ENCODE results near the gene FAM210A.

Gene FAM210A

DNA sequence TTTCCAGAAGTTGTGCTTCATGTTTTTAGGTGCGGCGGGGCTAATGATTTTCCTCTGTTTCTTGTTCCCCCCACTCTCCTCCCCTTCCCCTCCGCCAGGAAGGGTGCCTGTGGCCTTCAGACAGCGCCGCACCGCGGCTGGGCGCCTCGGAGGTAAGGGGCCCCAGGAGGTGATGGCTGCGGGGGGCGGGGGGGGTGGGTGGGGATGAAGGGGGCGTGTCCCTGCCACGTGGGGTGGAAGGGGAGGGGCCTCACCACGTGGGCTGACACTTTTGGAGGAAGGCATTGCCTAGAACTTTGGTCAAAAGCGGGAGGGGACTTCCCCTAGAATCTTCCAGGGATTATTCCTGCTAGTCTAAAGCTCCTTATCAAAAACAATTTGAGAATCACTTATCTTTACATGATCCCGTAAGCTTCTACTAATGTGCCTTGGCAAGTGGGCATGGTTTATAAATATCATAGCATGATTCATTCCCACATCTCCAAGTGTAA is 83.1 kb downstream of the FAM210A start:
- no peak for DNase-seq

DNA sequence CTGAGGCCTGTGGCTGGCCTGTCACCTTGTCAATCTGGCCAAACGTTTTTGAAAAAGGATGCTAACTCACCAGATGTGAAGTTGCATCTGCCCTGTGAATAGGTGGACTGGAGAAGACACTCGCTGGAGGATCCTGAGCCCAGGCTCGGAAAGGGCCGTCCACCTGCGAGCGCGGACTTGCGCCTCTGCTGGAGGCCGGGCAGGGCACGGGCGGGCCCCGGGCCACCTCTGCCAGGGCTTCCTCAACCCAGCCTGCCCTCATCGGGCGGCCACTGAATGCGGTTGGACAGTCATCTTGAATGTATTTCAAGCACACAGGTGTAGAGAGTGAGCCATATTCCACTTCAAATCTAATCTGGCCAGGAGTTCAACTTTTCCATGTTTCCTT is 83.9 kb downstream of the FAM210A start:
- DNase-seq: no peak

DNA sequence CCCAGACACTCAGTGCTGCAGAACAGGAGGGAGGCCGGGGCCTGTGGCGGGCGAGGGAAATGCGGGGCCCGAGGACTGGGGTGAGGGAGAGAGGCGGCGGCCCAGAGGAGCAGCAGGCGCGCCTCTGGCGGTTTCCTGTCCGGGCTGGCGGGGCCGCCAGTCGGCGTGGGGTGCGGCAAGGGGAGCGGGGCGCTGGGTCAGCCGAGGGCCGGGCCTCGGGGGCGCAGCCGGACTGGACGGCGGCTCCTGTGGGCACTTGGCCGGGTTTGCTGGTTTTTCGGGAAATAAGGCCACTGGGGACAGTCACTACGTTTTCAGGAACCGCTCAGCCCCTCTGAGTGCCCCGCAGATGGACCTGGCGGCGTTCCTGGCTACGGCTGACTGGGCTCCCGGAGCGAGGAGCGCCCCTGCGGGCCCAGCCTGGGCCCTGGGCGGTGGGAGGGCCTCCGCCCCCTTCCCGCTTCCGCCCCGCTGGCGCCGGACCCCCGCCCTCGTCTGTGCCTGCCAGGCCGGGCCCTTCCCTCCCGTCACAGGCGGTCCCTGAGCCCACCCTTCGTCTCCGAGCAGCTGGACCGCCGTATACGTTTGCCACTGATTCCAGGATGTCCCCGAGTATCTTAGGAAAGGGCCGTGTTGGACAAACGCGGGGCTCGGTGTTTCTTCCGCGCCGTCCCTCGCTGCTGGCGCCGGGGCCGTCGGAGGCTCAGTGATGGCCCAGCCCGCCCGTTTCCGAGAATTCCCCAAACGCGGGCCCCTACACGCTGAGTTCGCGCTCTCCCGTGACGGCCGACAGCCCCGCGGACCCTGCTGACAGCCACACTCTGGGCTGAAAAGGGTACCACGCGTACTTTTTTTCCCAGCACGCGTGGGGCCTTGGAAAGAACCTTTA is 84.6 kb downstream of the FAM210A start:
- no peak for DNase-seq

DNA sequence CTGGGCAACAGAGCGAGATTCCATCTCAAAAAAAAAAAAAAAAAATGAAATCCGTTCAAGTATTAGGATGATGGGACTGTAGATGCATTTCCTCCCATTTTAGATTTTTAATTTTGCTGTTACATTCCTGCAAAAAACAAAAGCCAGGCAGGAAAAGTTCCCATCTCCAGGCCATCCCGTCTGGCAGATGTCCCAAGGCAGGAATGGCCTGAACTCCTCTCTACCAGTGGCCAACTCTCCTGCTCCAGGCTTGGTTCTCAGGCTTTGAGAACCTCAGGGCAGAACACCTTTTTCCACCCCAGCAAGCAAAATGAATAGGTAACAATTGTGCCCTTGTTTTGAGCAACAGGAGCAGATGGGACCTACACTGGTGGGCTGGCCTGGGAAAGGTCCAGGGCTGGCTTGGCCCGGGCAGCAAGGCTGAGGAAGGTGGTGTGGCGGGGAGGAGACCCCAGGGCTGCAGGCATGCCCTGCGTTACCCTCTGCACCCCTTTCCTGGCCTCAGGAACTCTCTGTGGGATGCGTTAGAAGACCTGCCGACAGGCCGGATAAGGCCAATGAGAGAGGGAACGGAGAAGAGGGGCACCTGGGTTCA is 86.0 kb downstream of the FAM210A start:
- DNase-seq: no peak

DNA sequence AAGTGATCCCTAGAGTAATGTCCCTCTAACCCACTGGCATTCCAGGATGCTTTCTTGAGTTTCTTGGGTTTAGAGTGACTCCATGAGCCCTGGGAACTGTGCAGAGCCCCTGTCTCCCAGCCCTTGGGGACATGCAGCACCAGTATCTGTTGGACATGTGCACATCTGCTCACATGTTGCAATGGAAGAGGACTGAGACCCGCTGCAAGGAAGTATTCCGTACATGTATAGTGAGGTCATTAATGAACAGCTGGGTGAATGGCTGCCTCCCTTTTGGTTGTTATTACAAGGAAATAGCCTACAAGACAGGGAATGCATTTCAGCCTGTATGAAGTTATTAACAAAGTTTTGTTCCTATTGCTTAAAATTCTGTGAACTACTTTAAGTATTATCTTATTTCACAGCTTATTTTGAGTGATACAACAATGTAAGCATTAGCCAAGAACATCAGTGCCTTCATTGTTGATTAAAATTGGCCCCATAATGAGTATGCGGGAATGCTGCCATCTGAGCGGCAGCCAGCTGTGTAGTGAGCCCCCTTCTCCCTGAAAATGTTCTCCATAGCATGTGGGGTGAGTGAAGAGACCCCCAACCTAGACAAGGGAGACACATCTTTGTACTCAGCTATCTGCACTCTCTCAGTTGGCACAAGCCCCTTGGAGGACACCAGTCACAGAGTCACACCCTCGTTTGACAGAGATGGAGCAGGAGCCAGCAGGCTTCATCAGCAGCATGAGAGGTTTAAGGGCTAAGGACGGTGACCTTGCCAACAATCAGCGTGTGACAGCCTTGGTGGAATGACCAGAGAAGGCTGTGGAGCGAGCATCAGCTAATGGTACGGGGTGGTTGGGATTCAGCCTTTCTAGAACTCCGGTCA is 87.4 kb downstream of the FAM210A start:
- DNase-seq: no peak

DNA sequence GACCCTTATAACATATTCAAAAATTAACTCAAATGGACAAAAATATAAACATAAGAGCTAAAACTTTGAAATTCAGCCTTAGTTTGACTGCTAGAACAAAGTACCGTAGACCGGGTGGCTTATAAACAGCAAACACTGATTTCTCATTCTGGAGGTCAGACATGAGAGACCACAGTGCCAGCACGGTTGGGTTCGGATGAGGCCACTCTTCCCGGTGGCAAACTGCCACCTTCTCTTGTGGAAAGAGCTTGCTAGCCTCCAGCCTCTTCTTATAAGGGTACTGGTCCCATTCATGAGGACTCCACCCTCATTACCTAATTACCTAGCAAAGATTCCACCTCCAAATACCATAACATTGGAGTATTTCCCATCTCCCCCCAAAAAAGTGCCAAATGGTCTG is 91.3 kb downstream of the FAM210A start:
- no peak for DNase-seq

DNA sequence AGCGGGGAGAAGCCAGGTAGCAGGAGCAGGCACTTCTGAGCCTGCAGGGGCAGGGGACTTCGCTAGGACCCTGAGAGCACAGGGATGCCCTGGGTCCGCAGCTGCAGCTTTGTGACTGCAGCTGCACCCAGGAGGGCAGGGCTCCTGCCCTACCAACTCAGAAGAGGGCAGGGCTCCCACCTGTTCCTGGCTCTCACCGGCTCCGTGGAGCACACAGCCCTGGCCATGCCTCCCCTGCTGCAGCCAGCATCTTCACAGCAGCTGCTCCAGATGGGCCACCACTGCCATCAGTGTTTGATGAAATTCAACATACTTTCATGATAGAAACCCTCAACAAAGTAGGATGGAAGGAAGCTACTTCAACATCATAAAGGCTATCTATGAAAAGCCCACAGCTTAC is 92.7 kb downstream of the FAM210A start:
- DNase-seq: no peak

DNA sequence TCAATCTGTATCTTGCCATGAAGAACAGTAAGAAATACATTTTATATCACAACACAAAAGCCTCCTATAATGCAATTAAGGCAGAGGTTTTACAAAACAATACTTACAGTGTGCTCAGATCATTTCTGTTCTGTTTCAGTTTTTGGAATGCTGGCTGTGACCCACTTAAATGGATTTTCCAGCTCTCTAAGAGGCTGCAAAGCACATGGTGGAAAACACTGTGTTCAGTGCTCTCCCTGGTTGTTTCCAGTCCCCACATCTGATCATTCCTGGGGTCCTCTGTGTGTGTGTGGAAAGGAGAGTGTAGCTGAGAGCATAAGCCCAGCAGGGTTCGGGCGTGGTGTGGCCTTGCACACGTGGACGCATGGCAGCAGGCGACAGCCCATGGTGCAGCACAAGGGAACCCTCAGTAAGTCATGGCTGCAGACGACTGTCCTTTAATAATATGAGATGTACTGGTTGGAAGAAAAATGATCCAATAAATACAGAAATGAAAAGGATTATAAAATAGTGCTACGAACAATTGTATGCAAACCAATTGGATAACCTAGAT is 95.6 kb downstream of the FAM210A start:
- DNase-seq: no peak

DNA sequence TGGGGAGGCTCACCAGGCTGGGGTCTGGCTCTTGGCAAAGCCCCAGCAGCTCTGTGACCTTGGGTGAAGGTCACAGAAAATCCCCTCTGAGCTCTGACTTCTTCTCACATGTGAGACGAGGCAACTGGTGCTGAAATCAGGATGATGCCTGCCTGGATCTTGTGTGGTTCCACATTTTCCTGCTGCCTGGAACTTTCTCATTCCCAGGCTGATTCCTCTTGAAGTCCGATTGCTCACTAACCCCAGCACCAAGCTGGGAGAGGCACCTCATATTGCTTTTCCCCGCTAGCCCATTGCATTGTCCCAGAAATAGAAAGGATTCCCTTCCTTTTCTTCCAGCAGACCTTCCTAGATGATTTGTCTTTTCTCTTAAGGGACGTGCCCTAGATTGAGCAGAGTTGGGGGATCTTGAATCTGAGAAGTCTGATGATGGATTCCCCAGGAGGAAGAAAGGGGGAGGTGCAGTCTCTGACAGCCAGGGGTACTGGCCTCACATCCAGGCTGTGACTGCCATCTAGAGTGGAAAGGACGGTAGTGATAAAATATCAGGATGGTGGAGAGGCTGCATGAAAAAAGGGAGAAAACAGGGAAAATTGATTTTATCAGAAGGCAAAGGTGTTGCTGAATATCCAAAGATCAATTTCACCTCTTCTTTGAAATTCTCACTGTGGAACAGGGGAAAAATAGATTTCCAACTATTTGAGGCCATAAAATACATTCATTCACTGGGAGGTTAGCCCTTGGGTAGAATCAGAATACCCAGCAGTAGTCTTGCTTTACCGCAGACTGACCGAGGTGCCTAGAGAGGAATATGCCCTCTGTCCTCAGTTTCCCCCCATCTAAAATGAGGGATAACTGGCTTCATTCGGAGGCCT is 96.3 kb downstream of the FAM210A start:
- DNase-seq: peak in 1 of 5 donors; percentile 50

DNA sequence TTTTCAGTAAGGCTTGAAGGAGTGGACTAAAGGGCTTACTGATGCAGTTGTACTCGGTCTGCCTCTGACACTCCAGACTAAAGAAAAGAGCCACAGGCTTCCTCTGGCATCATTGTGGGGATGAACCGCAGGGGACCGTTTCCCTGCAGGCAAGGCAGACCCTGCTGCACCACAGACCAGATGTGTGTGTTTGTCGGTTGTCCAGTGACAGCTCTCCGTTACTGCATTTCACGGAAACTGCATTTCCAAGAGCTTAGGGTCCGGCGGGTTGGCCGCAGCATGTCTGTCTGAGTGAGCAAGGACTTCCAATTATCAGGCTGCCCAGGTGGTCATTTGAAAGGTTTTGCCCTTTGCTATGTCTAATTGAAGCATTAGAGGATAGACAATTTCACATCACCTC is 98.1 kb downstream of the FAM210A start:
- no peak for DNase-seq

DNA sequence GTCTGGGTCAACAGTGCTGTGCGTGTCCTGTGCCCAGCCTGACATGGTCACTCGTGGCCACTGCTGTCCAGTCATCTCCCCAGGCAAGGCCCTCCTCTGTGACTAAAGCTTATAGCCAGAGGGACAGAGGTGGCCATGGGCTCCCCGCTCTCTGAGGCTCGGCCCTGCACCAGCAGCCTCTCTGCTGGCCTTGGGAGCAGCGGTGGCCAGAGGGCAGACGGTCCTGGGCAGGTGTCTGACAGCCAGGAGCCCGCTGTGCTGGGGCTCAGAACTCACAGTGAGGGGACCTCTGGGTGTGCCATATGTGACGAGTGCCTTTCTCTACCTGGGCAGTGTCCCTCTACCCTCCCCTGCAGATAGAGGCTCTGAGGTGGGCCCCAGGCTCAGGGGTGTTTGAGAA is 98.7 kb downstream of the FAM210A start:
- no peak for DNase-seq

DNA sequence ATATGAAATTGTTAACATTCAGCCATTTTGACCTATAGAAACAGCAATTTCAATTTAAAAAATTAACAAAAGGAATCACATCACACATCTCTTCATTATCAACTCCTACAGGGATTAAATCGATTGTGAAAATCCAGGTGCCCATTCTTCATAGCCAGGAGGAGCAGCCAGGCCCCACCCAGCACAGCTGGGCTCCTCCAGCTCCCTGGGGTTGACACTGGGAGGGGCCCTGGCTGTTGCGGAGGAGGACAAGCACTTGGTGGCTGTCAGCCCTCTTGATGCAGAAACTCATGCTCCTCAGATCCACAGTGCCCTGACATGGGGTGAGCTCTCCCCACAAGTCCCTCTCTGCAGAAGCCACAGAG is 99.8 kb downstream of the FAM210A start:
- DNase-seq: no peak

DNA sequence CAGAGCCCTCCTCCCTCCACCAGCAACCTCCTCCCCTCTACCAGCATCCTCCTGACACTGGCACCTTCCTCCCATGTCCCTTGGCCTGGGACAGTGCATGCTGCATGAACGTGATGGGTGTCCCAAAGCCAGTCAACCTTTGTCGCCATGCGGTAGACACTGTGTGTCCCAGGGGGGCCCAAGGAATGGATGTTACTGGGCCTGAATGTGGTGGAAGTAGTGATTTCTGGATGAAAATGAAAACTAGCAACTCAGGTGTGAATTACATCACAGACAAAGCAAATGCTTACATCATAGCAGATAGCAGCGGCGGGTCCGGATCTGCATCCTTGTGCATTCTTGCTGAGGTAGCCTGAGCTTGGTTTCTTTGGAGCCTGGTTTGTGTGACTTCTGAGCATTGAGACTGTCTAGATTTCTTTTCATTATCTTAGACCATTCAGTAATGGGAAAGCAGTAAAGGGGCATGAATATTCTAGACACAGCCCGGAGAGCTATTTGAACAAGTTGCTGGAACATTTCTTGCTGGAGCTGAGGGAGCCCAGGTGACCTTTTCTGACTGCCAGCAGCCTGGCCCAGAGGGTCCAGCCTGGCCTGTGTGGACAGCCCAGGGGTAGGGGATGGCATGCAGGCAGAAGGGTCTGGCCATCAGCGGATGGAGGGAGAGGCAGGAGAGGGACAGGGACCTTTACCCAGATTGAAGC is 100.4 kb downstream of the FAM210A start:
- DNase-seq: no peak

DNA sequence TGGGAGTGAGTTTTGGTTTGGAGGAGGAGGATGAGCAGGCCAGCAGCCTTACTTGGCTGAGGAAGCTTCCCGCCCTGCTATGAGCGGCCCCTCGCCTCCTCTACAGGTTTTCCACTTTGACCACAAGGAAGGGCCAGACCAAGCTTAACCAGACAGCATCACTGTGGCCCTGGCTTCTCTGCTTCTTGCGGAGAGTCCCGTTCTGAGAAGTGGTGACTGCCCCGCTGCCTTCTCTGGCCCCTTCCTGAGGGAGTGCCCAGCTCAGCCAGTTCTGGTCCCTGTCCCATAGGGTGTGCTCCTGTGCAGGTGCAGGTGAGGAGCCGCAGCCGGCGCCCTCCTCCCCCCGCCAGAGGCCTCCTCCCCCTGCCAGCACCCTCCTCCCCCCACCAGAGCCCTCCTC is 101.0 kb downstream of the FAM210A start:
- no peak for DNase-seq

DNA sequence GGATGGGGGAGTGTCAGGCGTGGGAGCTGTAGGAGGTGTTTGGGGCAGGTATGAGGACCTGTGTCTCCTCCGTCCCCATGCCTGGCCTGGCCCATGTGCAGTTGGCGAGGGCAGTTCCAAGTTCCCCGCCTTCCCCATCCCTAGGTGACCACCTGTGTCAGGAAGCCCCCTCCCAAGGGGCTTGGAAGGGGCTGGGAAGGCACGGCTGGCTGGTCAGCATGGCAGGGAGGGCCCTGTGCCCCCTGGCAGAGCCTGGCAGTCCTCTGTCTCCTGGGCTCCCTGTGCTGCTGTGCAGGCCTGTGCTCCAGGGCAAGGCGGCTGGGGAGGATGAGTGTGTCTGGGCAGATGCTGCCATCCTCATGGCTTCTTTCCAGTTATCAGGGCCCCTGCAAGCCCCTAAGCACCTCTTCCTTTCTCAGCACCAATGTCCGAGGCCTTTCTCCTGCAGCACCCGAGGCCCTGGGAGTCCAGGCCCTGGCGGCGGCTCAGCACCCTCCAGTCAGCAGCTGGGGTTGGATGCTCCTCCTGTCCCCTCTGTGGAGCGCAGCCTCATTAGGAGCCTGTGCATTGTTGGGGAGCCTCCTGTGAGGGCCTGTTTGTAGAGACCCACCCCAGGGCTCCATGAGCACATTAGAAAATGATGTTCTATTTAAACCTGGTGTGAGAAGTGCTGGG is 101.7 kb downstream of the FAM210A start:
- DNase-seq: no peak

DNA sequence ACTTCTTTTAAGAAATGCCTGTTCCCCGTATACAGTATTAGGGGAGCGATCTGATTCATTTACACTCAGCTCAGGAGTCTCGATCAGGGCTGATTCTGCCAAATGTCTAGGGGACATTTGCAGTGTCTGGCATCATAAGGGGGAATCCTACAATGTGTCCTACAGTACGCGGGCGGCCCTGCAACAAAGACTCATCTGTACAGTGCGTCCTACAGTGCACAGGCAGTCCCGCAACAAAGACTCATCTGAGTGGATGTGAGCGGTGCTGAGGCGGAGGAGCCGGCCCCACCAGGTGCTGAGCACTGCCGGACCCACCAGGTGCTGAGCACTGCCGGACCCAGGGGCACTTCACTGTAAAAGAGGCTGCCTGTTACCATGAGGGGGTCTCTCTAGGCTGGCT is 102.5 kb downstream of the FAM210A start:
- no peak for DNase-seq

DNA sequence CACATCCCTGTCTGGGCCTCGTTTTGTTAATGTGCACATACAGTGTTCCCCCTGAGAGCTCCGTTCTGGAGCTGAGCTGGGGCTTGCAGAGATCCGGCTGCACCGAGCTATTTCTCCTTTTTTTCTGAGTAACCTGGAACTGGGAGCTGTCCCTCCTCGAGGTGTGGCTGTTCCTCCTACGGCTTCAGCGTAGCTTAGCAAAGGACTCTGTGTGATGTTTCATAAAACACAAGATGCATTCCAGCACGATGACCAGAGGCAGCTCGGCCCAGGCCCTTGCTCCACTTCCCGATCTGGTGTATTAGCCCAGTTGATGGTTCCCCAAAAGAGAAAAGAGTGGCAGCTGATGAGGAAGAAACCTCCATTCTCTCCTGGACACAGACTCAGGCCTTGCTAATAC is 103.0 kb downstream of the FAM210A start:
- no peak for DNase-seq

DNA sequence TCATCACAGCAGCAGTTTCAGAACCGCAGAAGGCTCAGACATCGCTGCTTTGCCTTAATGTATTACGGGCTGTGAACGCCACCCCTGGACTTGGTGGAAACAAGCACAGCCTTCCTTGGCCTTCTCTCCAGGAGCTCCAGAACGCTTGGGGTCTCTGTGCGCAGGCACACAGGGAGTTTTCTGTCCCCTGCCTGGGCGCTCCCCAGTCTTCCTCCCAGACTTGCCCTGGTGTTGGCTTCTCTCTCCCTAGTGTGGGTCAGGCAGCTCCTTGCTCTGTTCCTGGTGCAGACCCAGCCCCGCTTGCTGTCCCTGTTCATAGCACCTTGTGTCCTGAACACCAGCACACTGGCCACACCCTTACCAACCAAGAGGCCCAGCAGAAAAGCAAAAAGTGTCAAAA is 103.6 kb downstream of the FAM210A start:
- DNase-seq: no peak

DNA sequence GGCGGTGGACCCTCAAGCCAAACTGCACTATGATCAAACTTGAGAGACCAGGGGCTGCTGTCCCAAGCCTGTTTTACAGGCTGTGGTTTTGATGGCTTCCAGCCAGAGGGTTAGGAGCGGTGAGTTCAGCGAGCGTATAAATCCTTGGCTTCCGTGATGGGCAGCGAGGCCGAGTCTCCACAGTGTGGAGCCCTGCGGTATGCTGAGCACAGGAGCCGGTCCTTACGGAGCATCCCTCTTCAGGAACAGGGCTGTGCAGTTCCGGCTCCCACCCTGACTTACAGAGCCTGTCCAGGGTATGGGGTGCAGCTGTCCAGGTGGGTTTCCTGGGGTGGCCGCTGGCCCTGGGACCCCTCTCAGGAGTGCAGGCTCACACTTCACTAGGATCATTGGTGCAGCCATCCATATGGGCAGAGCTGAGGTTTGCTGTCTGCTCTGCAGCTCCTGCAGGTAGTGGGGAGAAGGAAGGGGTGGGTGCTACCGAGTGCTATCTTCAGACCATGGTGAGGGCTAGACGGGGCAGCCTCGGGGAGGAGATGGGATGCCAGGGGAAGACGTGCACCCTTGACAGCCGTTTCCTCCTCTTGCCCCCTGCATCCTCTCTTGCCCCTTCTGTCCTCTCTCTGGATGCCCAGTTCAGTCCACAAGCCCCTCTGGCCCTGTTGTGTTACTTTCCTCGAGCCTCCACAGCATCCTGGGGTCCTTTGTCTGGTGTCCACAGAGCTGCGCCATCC is 104.3 kb downstream of the FAM210A start:
- no peak for DNase-seq

DNA sequence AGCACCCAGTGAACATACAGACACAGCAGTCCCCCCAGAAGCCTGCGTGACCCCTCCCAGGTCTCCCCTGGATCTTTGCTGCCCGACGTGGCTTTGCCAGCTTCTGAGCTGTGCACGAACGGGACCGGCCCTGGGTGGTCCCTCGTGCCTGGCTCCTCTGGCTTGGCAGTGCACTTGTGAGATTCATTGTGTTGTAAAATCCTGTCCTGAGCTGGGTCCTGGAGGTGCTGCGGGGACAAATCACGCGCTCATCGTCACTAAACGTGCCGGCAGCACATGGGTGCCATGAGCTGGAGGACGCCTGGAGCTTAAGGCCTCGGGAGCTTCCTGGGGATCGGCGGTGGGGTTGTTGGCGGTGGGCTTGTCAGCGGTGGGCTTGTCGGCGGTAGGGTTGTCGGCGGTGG is 104.9 kb downstream of the FAM210A start:
- DNase-seq: no peak
